ENCODE measurements around the gene GCNT1.
"Not testable (repeated sequence)": the region's sequence is repeated elsewhere in the genome, so short reads cannot be mapped to it uniquely, and the experiment has no call there.

GCNT1 gene

DNA sequence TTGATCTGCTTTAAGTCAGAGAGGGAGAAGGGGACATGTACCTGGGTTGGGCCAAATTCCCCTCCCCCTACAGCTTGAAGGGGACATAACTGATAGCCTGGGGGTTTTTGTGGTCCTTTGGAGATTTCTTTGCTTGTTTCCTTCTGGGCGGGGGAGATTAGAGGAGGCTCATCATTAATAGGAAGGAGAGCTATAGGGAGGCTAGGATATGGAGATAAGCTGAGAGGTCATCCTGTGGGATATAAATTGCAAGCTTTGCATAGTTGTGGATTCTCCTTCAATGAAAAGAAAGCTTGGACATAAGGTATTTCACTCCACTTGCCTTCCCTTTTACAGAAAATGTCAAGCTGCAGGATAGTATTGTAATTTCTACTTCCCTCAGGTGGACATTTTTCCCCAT is 34.5 kb downstream of the GCNT1 start:
- not testable (repeated sequence) for DNase-seq

DNA sequence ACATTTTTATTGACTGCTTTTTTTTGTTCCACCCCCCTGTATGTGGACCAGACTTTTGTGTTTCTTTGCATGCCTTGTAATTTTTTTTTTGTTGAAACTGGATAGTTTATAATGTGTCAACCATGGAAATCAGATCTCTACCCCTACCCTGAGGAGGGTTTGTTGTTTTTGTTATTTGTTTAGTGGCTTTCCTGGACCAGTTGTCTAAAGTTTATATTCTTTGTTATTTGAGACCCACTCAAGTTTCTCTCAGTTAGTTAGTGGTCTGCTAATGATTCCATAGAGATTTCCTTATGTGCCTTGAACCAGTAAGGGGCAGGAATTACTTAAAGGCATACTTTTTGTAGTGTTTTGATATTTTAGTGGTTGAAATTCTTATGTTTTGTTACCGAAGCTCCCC is 41.1 kb downstream of the GCNT1 start:
- no peak for DNase-seq

DNA sequence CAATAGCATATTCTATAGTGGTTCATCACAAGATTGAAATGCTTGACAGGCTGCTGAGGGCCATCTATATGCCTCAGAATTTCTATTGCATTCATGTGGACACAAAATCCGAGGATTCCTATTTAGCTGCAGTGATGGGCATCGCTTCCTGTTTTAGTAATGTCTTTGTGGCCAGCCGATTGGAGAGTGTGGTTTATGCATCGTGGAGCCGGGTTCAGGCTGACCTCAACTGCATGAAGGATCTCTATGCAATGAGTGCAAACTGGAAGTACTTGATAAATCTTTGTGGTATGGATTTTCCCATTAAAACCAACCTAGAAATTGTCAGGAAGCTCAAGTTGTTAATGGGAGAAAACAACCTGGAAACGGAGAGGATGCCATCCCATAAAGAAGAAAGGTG is 43.8 kb downstream of the GCNT1 start:
- no peak for DNase-seq

GRCh38 chr9:76510041-76510440 is 51.1 kb downstream of the GCNT1 start:
- DNase-seq: no peak

DNA sequence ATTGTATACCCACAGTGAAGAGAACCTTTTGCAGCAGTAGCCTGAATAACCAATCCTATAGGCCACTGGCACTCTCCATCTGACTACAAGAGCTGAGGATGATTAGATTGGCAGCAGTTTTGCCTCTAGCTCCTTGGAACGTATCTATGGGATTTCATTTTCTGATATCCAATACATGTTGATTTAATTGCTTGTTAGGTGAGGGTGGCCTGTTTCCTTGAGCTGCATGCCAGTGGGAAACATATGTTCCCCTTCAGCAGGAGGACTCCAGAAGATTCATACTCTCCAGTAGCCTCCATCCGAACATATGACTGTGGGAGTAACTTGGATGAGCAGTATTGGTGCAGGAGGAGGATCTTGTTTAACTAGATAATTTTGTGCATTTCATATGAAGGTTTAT is 51.5 kb downstream of the GCNT1 start:
- DNase-seq: no peak

DNA sequence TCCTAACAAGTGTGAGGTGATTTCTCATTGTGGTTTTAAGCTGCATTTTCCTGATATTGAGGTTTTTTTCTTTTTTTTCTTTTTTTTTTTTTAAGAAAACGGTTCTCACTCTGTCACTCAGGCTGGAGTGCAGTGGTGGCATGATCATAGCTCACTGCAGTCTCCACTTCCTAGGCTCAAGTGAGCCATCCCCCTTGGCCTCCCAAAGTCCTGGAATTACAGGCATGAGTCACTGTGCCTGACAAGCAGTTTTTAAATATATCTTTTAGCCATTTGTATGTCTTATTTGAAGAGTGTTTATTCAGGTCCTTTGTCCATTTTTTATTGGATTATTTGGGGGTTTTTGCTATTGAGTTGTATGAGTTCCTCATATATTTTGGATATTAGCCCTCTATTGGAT is 53.8 kb downstream of the GCNT1 start:
- peak; percentile 1 for DNase-seq

- no peak for DNase-seq
Measured at GRCh38 chr9:76516350-76516749, 57.4 kb downstream of the GCNT1 start.

- DNase-seq: no peak
Measured at GRCh38 chr9:76516871-76517270, 57.9 kb downstream of the GCNT1 start.

DNA sequence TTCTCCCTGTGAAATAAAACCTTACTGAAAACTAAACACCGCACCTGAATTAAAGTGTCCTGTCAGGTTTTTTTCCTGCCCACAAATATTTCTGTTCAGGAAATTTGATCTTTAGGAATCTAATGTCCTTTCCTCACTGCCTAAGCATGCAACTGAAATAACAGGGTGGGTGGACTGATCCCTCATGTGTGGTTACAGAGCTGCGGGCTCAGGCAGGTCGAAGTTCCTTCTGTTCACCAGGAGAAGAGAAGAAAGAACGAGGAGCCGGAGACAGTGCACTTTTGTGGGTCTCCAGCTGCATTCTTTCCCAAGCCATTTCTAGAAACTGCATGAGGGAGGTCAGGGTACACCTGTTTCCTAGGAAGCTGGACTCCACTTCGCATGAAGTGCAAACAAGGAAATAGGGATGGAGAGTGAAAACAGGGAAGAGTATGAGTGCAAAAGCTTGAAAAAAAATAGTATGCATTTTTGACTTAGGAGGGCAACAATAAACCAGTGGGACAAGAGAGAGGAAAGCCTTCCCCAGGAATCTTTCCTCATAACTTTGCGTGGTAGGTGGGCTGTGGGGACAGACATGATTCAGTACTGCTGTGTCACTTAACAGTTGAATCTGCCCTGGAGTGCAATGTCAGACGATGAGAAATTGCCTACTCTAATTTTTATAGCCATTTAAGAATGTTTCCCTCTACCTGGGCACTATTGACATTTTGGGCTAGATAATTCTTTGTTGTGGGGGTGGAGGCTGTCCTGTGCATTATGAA is 60.3 kb downstream of the GCNT1 start:
- DNase-seq: no peak

DNA sequence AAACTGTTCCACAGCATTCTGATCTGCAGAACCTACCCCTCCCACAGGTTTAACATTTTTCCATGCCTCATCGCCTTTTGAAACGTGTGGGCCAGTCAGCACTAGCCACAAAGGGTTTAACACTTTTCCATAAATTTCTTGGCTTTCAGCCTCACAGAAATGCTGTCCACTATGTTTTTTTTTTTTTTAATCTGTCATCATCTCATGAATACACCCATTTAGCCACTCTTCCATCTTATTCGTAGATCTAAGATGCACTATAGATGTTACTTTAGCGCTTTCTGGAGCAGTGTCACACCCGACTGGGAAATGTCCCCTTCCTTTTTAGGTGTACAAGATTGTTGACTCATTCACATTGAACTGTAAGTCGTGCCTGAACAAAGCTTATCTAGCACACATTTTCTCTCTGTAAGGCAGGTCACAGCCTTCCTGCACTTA is 62.3 kb downstream of the GCNT1 start:
- DNase-seq: no peak

DNA sequence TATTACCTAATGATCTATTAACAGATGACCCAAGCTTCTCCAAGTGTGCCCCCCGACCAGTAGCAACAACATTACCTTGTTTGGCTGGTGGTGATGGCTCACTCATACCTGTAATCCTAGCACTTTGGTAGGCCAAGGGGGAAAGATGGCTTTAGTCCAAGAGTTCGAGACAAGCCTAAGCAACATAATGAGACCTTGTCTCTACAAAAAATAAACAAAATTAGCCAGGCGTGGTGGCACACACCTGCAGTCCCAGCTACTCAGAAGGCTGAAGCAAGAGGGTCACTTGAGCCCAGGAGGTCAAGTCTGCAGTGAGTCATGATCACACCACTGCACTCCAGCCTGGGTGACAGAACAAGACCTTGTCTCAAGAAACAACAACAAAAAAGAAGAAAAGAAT is 62.9 kb downstream of the GCNT1 start:
- DNase-seq: no peak

GRCh38 chr9:76523617-76524200 is 64.7 kb downstream of the GCNT1 start:
- DNase-seq: not testable (repeated sequence)

DNA sequence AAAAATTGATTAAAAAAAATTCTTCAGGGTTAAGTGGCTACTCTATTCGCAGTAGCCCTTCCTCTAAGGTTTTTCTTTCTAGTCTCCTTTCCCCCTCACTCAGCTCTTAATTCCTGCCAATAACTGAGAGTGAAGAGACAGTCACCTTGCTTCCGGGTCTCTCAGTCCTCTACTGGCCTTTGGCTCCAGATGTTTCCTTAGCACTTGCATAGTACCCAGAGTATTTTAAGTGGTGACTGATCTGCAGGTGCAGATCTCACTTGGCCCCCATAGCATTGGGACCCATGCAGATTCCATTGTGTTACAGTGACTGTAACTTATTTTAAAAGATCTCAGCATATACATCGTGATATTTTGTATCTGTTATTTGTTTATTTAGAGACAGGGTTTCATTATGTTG is 66.2 kb downstream of the GCNT1 start:
- DNase-seq: no peak

GRCh38 chr9:76526026-76526425 is 67.0 kb downstream of the GCNT1 start:
- no peak for DNase-seq

DNA sequence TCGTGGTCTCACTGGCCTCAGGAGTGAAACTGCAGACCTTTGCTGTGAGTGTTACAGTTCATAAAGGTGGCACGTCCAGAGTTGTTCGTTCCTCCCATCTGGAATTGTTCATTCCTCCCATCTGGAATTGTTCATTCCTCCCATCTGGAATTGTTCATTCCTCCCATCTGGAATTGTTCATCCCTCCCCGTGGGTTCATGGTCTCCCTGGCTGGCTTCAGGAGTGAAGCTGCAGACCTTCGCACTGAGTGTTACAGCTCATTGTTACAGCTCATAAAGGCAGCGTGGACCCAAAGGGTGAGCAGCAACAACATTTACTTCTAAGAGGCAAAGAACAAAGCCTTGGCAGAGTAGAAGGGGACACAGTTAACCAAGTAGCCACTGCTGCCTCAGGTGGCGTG is 69.1 kb downstream of the GCNT1 start:
- no peak for DNase-seq

- no peak for DNase-seq
Measured at GRCh38 chr9:76528642-76529190, 69.7 kb downstream of the GCNT1 start.

DNA sequence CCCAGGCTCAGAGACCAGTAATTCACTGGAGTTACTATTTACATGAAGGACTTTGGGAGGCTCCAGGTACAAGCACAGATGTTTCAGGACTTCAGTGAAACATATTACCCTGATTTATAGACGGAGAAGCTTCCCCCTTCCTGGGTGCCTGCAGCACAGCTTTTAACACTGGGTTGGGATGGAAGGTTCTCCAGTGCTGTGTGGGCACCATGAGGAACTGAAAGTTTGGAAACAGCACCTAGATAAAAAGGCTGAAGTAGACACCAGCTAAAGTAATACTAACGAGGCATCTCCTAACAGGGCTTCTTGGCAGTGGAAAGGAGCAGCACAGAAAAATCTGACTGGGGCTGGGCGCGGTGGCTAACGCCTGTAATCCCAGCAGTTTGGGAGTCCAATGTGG is 70.7 kb downstream of the GCNT1 start:
- no peak for DNase-seq

DNA sequence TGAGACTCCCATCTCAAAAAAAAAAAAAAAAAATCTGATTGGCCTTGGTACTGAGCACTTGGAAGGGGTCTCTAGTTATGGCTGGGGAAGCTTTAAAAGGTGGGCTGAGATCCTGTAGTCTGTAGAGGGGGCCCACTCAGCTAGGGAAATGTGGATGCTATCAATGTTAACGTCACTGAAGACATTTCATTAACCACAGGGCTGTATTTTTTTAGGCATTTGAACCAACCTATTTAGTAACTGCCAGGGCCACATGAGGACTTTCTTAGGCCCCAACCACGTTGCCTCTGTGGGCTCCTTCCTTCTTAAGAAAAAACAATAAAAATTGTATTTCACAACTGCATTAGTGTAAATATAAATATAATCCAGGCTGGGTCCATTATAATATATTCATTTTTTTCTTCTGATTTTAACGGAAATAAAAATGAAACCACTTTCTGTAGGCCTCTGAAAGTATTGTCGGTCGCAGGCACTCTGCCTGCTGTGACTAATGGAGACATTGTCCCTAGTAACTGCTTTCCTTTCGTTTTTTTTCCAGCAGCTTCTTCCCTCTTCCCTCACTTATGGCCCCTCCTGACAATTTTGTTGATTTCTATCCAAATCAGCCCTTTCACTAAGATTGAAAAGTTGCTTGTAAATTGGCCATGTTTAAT is 71.6 kb downstream of the GCNT1 start:
- no peak for DNase-seq

GRCh38 chr9:76531231-76531780 is 72.3 kb downstream of the GCNT1 start:
- DNase-seq: no peak

DNA sequence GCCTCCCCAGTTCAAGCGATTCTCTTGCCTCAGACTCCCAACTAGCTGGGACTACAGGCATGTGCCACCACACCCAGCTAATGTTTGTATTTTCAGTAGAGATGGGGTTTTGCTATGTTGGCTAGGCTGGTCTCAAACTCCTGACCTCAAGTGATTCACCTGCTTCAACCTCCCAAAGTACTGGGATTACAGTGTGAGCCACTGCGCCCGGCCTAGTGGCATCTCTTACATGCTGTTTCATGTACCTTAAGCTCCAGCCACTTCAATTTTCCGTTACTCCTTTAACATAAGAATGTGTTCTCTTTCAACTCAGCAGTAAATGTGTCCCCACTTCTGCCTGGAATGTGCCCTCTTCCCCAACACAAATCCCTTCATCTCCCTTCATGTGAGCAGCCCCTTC is 73.9 kb downstream of the GCNT1 start:
- DNase-seq: not testable (repeated sequence)

DNA sequence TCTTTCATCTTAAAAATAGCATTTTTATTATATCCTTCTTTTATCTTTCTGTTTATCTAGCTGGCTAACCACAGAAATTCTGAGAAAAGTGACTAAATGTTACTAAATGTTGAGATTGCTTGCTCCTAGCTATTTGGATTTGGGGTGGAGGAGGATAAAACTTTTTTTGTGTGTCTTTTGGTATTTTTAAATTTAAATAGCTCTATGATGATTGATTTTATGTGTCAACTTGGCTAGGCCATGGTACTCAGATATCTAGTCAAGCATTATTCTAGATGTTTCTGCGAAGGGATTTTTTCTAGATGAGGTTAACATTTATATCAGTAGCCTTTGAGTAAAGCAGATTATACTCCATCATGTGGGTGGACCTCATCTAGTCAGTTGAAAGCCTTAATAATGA is 75.0 kb downstream of the GCNT1 start:
- no peak for DNase-seq

- no peak for DNase-seq
Measured at GRCh38 chr9:76537150-76537646, 78.2 kb downstream of the GCNT1 start.

- DNase-seq: no peak
Measured at GRCh38 chr9:76539180-76539579, 80.2 kb downstream of the GCNT1 start.

- no peak for DNase-seq
Measured at GRCh38 chr9:76542360-76542759, 83.4 kb downstream of the GCNT1 start.
